ENCODE data around the gene ADGRA3. TPM values are rescaled to one million over a fixed set of nuclear protein-coding genes. Genes with fewer than 3 reads are reported as not detected.

ADGRA3 gene
- total RNA-seq, 2 donors from 2014 or later: 27.8 to 28.3 TPM

DNA sequence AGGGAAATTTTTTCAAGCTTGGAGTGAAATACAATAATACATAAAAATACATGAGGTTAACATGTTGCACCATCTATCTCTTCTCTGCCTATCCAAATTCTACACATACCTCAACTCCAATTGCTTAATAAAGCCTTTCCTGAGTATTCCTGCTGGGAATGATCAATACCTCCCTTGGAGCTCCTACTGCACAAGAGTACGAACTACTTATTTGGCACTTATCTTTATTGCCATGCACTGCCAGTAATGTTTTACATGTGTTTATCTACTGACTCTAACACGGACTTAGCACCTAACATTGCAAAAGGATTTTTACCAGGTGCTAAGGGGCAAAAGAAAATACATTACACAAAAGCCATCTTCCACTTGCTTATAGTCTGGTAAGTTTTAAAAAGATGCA, 80.2 kb downstream of the ADGRA3 start:
- H3K36me3 ChIP-seq: peaks cover 4% of the 10 kb centered on the region
- H3K4me1 ChIP-seq: no peaks in the 10 kb centered on the region
- no peak overlapping the region for H3K27ac ChIP-seq
- DNase-seq (ENCODE audit: low spot score): no peak
- TF ChIP-seq, protein P1, sequence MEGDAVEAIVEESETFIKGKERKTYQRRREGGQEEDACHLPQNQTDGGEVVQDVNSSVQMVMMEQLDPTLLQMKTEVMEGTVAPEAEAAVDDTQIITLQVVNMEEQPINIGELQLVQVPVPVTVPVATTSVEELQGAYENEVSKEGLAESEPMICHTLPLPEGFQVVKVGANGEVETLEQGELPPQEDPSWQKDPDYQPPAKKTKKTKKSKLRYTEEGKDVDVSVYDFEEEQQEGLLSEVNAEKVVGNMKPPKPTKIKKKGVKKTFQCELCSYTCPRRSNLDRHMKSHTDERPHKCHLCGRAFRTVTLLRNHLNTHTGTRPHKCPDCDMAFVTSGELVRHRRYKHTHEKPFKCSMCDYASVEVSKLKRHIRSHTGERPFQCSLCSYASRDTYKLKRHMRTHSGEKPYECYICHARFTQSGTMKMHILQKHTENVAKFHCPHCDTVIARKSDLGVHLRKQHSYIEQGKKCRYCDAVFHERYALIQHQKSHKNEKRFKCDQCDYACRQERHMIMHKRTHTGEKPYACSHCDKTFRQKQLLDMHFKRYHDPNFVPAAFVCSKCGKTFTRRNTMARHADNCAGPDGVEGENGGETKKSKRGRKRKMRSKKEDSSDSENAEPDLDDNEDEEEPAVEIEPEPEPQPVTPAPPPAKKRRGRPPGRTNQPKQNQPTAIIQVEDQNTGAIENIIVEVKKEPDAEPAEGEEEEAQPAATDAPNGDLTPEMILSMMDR (IDR thresholded peaks at IDR 0.05): no peak
- H3K9me3 ChIP-seq: no peaks in the 10 kb centered on the region
- no peaks in the 10 kb centered on the region for H3K27me3 ChIP-seq
- H3K4me3 ChIP-seq: no peak overlapping the region

GRCh38 chr4:22434895-22435294, 81.0 kb downstream of the ADGRA3 start:
- H3K4me1 ChIP-seq: no peaks in the 10 kb centered on the region
- no peaks in the 10 kb centered on the region for H3K27me3 ChIP-seq
- H3K36me3 ChIP-seq: peaks cover 4% of the 10 kb centered on the region
- DNase-seq (ENCODE audit: low spot score): no peak
- H3K27ac ChIP-seq: no peak overlapping the region
- no peaks in the 10 kb centered on the region for H3K9me3 ChIP-seq
- TF ChIP-seq, protein P1 (IDR thresholded peaks at IDR 0.05): peak in 1 of 2 donors; percentile 56
- H3K4me3 ChIP-seq: no peak overlapping the region

DNA sequence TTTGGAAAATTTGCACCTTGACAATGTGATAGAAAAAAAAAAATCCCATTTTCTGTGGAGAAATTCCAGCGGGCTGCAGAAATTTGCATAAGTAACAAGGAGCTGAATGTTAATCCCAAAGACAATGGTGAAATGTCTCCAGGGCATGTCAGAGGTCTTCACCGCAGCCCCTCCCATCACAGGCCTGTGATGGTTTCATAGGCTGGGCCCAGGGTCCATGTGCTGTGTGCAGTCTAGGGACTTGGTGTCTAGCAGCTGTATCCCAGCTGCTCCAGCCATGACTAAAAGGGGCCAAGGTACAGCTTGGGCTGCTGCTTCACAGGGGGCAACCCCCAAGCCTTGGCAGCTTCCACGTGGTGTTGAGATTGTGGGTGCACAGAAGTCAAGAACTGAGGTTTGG, 85.2 kb downstream of the ADGRA3 start:
- Histone ChIP-seq H3K27me3 (no peaks in the 10 kb centered on the region), H3K27ac (no peak overlapping the region), H3K4me1 (no peaks in the 10 kb centered on the region), H3K4me3 (no peak overlapping the region), H3K9me3 (no peaks in the 10 kb centered on the region), H3K36me3 (no peaks in the 10 kb centered on the region)
- TF ChIP-seq, protein P1 (IDR thresholded peaks at IDR 0.05): no peak
- DNase-seq (ENCODE audit: low spot score): no peak

- Histone ChIP-seq H3K4me3 (no peak overlapping the region), H3K27ac (no peak overlapping the region), H3K9me3 (no peaks in the 10 kb centered on the region), H3K36me3 (no peaks in the 10 kb centered on the region), H3K4me1 (no peaks in the 10 kb centered on the region), H3K27me3 (no peaks in the 10 kb centered on the region)
- DNase-seq (ENCODE audit: low spot score): no peak
- TF ChIP-seq, protein P1 (IDR thresholded peaks at IDR 0.05): no peak
These were observed 87.4 kb downstream of the ADGRA3 start for GRCh38 chr4:22428441-22428840.

DNA sequence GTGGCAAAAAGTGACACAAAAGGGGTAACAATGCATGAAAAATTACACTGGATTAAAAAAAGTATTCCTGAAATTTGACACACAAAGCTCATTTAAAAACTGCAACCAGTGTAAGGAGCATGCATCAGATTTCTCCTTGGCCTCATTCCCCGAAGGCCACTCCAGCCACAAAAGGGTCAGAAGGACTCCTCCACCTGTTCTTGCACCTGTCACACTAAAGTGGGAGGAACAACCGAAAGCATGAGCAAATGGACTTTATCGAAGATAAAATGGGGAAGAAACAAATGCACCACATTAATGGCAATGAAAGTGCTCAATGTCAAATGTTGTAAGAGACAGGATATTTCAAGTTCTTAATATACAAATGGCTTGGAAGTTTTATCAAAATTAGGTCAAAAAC, 88.2 kb downstream of the ADGRA3 start:
- DNase-seq (ENCODE audit: low spot score): no peak
- H3K9me3 ChIP-seq: no peaks in the 10 kb centered on the region
- no peak overlapping the region for H3K27ac ChIP-seq
- H3K4me3 ChIP-seq: no peak overlapping the region
- H3K4me1 ChIP-seq: no peaks in the 10 kb centered on the region
- no peaks in the 10 kb centered on the region for H3K27me3 ChIP-seq
- TF ChIP-seq, protein P1 (IDR thresholded peaks at IDR 0.05): no peak
- H3K36me3 ChIP-seq: no peaks in the 10 kb centered on the region

DNA sequence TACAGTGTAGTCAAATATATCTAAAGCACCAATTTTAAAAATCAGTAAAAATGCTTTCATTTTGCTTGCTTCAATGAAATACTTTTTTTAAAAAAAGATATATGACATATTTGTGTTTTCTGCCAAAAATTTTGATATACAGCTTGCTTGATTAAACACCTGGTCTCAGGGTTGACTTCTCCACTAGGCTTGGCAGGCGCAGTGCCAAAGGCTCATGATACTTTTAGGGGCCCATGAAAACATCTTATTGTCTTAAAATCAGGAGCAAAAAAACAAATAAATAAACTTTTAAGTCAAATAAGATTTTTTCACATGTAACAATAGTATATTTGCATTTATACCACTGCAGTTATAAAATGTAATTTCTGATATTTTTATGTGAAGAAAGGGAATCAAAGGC, 95.6 kb downstream of the ADGRA3 start:
- Histone ChIP-seq H3K9me3 (no peaks in the 10 kb centered on the region), H3K4me3 (no peak overlapping the region), H3K4me1 (no peaks in the 10 kb centered on the region), H3K27me3 (no peaks in the 10 kb centered on the region), H3K36me3 (no peaks in the 10 kb centered on the region), H3K27ac (no peak overlapping the region)
- DNase-seq (ENCODE audit: low spot score): no peak
- TF ChIP-seq, protein P1 (IDR thresholded peaks at IDR 0.05): no peak

All from right atrium auricular region (tissue), 2 donors.